Stimulated activated naive B cell treated with anti-CD40 and anti-IgM and Interleukin-4, amounts not matched to agents 10 μg/mL and 1 μg/mL and 100 μg/mL, for 72 hours (primary cell): Measurements from ENCODE around the gene MAEA.
"Not testable (repeated sequence)": the region's sequence is repeated elsewhere in the genome, so short reads cannot be mapped to it uniquely, and the experiment has no call there.

ENCODE experiments used
- ATAC-seq, 2 donors: fragments of 150-1000 bp; cut with Tn5 transposase; replicated peaks; 2 replicates each; pipeline ENCODE4 v1.10.0; 2021; ENCODE audit warnings: moderate library complexity in 1 of 2
- DNase-seq: peaks from one replicate; pipeline ENCODE4 v3.0.0; 2021
- H3K27ac Mint-ChIP-seq: one replicate; pipeline ENCODE4 v1.8.0; 2022; ENCODE audit warnings: mild to moderate bottlenecking, mixed read lengths
- H3K27me3 Mint-ChIP-seq, 2 donors: one replicate each; pipeline ENCODE4 v1.8.0; 2022; ENCODE audit warnings: mixed read lengths in 2 of 2
- H3K36me3 Mint-ChIP-seq, 2 donors: one replicate each; pipeline ENCODE4 v1.8.0; 2022; ENCODE audit warnings: mixed read lengths in 2 of 2, mild to moderate bottlenecking in 1 of 2
- H3K4me1 Mint-ChIP-seq, 2 donors: one replicate each; pipeline ENCODE4 v1.8.0; 2022; ENCODE audit warnings: mixed read lengths in 2 of 2, mild to moderate bottlenecking in 1 of 2
- H3K4me3 Mint-ChIP-seq, 2 donors: one replicate each; pipeline ENCODE4 v1.8.0; 2022; ENCODE audit warnings: mild to moderate bottlenecking in 2 of 2, mixed read lengths in 2 of 2, moderate library complexity in 1 of 2
- H3K9me3 Mint-ChIP-seq, 2 donors: one replicate each; pipeline ENCODE4 v1.8.0; 2022; ENCODE audit warnings: mixed read lengths in 2 of 2, mild to moderate bottlenecking in 1 of 2

MAEA gene

GRCh38 chr4:1283711-1284110 is 6.0 kb upstream of the MAEA start:
- peaks cover 5 to 6% of the 10 kb centered on the region in 2 donors for H3K9me3 Mint-ChIP-seq
- no peak for ATAC-seq
- H3K27ac Mint-ChIP-seq = no peak overlapping the region

GRCh38 chr4:1285151-1285789 is 4.4 kb upstream of the MAEA start:
- Mint-ChIP-seq H3K4me3 (no peak overlapping the region), H3K4me1 (peaks cover 5 to 7% of the 10 kb centered on the region in 2 donors)

More at GRCh38 chr4:1283711-1284110, 6.0 kb upstream of the MAEA start:
- Mint-ChIP-seq H3K4me3 (no peak overlapping the region), H3K27me3 (no peaks in the 10 kb centered on the region), H3K4me1 (peaks cover 5% of the 10 kb centered on the region in 2 donors), H3K36me3 (peaks cover 4 to 9% of the 10 kb centered on the region in 2 donors)
- no peak for DNase-seq

GRCh38 chr4:1285790-1286553 is 3.7 kb upstream of the MAEA start:
- peaks cover 4% of the 10 kb centered on the region in 2 donors for H3K36me3 Mint-ChIP-seq
- ATAC-seq (no peak), DNase-seq (peak; percentile 26)
- H3K4me3 Mint-ChIP-seq = no peak overlapping the region
- no peak overlapping the region for H3K27ac Mint-ChIP-seq
- H3K4me1 Mint-ChIP-seq = peaks cover 10 to 13% of the 10 kb centered on the region in 2 donors
- peaks cover 5 to 6% of the 10 kb centered on the region in 2 donors for H3K9me3 Mint-ChIP-seq
- no peaks in the 10 kb centered on the region for H3K27me3 Mint-ChIP-seq

More at GRCh38 chr4:1285151-1285789, 4.4 kb upstream of the MAEA start:
- no peaks in the 10 kb centered on the region for H3K27me3 Mint-ChIP-seq
- ATAC-seq (no peak), DNase-seq (no peak)
- H3K36me3 Mint-ChIP-seq = peaks cover 4% of the 10 kb centered on the region in 2 donors
- peaks cover 5 to 6% of the 10 kb centered on the region in 2 donors for H3K9me3 Mint-ChIP-seq
- H3K27ac Mint-ChIP-seq = no peak overlapping the region

GRCh38 chr4:1288786-1289185 is 905 bp upstream of the MAEA start:
- DNase-seq (no peak), ATAC-seq (no peak)
- Mint-ChIP-seq H3K9me3 (peaks cover 5 to 6% of the 10 kb centered on the region in 2 donors), H3K27ac (peak overlapping the region; percentile 92), H3K36me3 (peaks cover 6 to 20% of the 10 kb centered on the region in 2 donors), H3K27me3 (no peaks in the 10 kb centered on the region), H3K4me3 (peak overlapping the region; percentile 91 to 95), H3K4me1 (peaks cover 28 to 40% of the 10 kb centered on the region in 2 donors)

GRCh38 chr4:1290165-1290977 is 680 bp downstream of the MAEA start:
- DNase-seq = no peak
- ATAC-seq = peak; percentile 11 to 16
- H3K36me3 Mint-ChIP-seq = peaks cover 6 to 20% of the 10 kb centered on the region in 2 donors
- H3K4me1 Mint-ChIP-seq = peaks cover 32 to 56% of the 10 kb centered on the region in 2 donors
- H3K9me3 Mint-ChIP-seq = peaks cover 5 to 6% of the 10 kb centered on the region in 2 donors
- peak overlapping the region; percentile 91 for H3K27ac Mint-ChIP-seq
- peak overlapping the region; percentile 91 to 95 for H3K4me3 Mint-ChIP-seq
- H3K27me3 Mint-ChIP-seq = no peaks in the 10 kb centered on the region

- ATAC-seq (no peak), DNase-seq (no peak)
- Mint-ChIP-seq H3K27ac (peak overlapping the region; percentile 91), H3K4me3 (peak overlapping the region; percentile 91 to 95), H3K9me3 (peaks cover 4 to 5% of the 10 kb centered on the region in 2 donors), H3K4me1 (peaks cover 32 to 57% of the 10 kb centered on the region in 2 donors), H3K36me3 (peaks cover 6 to 20% of the 10 kb centered on the region in 2 donors), H3K27me3 (no peaks in the 10 kb centered on the region)
Measured at GRCh38 chr4:1291091-1291490, 1.4 kb downstream of the MAEA start.

GRCh38 chr4:1291996-1292702 is 2.5 kb downstream of the MAEA start:
- peaks cover 8 to 26% of the 10 kb centered on the region in 2 donors for H3K36me3 Mint-ChIP-seq
- ATAC-seq (no peak), DNase-seq (no peak)
- peaks cover 38 to 67% of the 10 kb centered on the region in 2 donors for H3K4me1 Mint-ChIP-seq
- peak overlapping the region; percentile 33 to 47 for H3K4me3 Mint-ChIP-seq
- peak overlapping the region; percentile 65 for H3K27ac Mint-ChIP-seq
- H3K27me3 Mint-ChIP-seq = no peaks in the 10 kb centered on the region
- no peaks in the 10 kb centered on the region for H3K9me3 Mint-ChIP-seq

- H3K4me1 Mint-ChIP-seq = peaks cover 42 to 69% of the 10 kb centered on the region in 2 donors
- H3K27ac Mint-ChIP-seq = peak overlapping the region; percentile 75
Measured at GRCh38 chr4:1292703-1293011, 3.0 kb downstream of the MAEA start.

GRCh38 chr4:1293531-1293941 is 3.8 kb downstream of the MAEA start:
- ATAC-seq = no peak
- no peak overlapping the region for H3K4me3 Mint-ChIP-seq
- peaks cover 42 to 74% of the 10 kb centered on the region in 2 donors for H3K4me1 Mint-ChIP-seq

More at GRCh38 chr4:1292703-1293011, 3.0 kb downstream of the MAEA start:
- Mint-ChIP-seq H3K36me3 (peaks cover 11 to 31% of the 10 kb centered on the region in 2 donors), H3K4me3 (peak overlapping the region in 1 of 2 donors; percentile 33)
- DNase-seq, H3K27me3 Mint-ChIP-seq, H3K9me3 Mint-ChIP-seq, ATAC-seq: not testable (repeated sequence)

GRCh38 chr4:1293991-1294390 is 4.3 kb downstream of the MAEA start:
- Mint-ChIP-seq H3K27me3 (no peaks in the 10 kb centered on the region), H3K4me1 (peaks cover 43 to 75% of the 10 kb centered on the region in 2 donors), H3K36me3 (peaks cover 21 to 40% of the 10 kb centered on the region in 2 donors), H3K27ac (peak overlapping the region; percentile 51), H3K9me3 (no peaks in the 10 kb centered on the region), H3K4me3 (no peak overlapping the region)
- ATAC-seq (no peak), DNase-seq (no peak)

More at GRCh38 chr4:1293531-1293941, 3.8 kb downstream of the MAEA start:
- Mint-ChIP-seq H3K9me3 (no peaks in the 10 kb centered on the region), H3K27ac (peak overlapping the region; percentile 51), H3K36me3 (peaks cover 18 to 39% of the 10 kb centered on the region in 2 donors), H3K27me3 (no peaks in the 10 kb centered on the region)
- DNase-seq = no peak

- Mint-ChIP-seq H3K4me3 (no peak overlapping the region), H3K4me1 (peaks cover 43 to 79% of the 10 kb centered on the region in 2 donors), H3K27me3 (no peaks in the 10 kb centered on the region), H3K36me3 (peaks cover 26 to 44% of the 10 kb centered on the region in 2 donors), H3K9me3 (no peaks in the 10 kb centered on the region), H3K27ac (no peak overlapping the region)
- no peak for ATAC-seq
- DNase-seq = no peak
Measured at GRCh38 chr4:1294424-1294823, 4.7 kb downstream of the MAEA start.

- ATAC-seq = no peak
- Mint-ChIP-seq H3K27me3 (no peaks in the 10 kb centered on the region), H3K36me3 (peaks cover 29 to 48% of the 10 kb centered on the region in 2 donors), H3K9me3 (no peaks in the 10 kb centered on the region), H3K4me3 (no peak overlapping the region), H3K27ac (peak overlapping the region; percentile 9), H3K4me1 (peaks cover 46 to 80% of the 10 kb centered on the region in 2 donors)
- DNase-seq = no peak
Measured at GRCh38 chr4:1294891-1295290, 5.2 kb downstream of the MAEA start.

GRCh38 chr4:1295405-1296055 is 5.8 kb downstream of the MAEA start:
- Mint-ChIP-seq H3K36me3 (peaks cover 31 to 50% of the 10 kb centered on the region in 2 donors), H3K4me3 (no peak overlapping the region), H3K27me3 (no peaks in the 10 kb centered on the region), H3K27ac (no peak overlapping the region), H3K9me3 (no peaks in the 10 kb centered on the region), H3K4me1 (peaks cover 45 to 81% of the 10 kb centered on the region in 2 donors)
- DNase-seq (no peak), ATAC-seq (no peak)
